HG03060 (cell line): ENCODE results near the gene MEGF6.

Experiments used
- ATAC-seq: cut with Tn5 transposase; IDR thresholded peaks from one replicate; pipeline ENCODE4 v1.9.1; 2021; ENCODE audit warnings: low read depth, moderate number of reproducible peaks; ENCODE audit not compliant: unreplicated experiment

MEGF6 gene

GRCh38 chr1:3514404-3514803 is 96.9 kb downstream of the MEGF6 start:
- ATAC-seq = no peak

- no peak for ATAC-seq
Observed at GRCh38 chr1:3511856-3512255, 99.5 kb downstream of the MEGF6 start.

GRCh38 chr1:3511306-3511705 is 100.0 kb downstream of the MEGF6 start:
- ATAC-seq = no peak

GRCh38 chr1:3510956-3511250 is 100.4 kb downstream of the MEGF6 start:
- no peak for ATAC-seq

- ATAC-seq = no peak
Observed at GRCh38 chr1:3510136-3510955, 101.0 kb downstream of the MEGF6 start.

- ATAC-seq = no peak
Observed at GRCh38 chr1:3509721-3510120, 101.6 kb downstream of the MEGF6 start.

- no peak for ATAC-seq
Observed at GRCh38 chr1:3508757-3509415, 102.4 kb downstream of the MEGF6 start.

- no peak for ATAC-seq
Observed at GRCh38 chr1:3507636-3508275, 103.6 kb downstream of the MEGF6 start.

GRCh38 chr1:3506943-3507342 is 104.4 kb downstream of the MEGF6 start:
- no peak for ATAC-seq

GRCh38 chr1:3506041-3506440 is 105.3 kb downstream of the MEGF6 start:
- no peak for ATAC-seq

- ATAC-seq = no peak
Observed at GRCh38 chr1:3505161-3505560, 106.1 kb downstream of the MEGF6 start.

- ATAC-seq = no peak
Observed at GRCh38 chr1:3504822-3505153, 106.5 kb downstream of the MEGF6 start.

GRCh38 chr1:3504151-3504821 is 107.0 kb downstream of the MEGF6 start:
- ATAC-seq = no peak

- ATAC-seq = no peak
Observed at GRCh38 chr1:3503525-3503886, 107.8 kb downstream of the MEGF6 start.

- ATAC-seq = no peak
Observed at GRCh38 chr1:3502641-3503524, 108.4 kb downstream of the MEGF6 start.

GRCh38 chr1:3501856-3502640 is 109.3 kb downstream of the MEGF6 start:
- ATAC-seq = no peak

GRCh38 chr1:3501437-3501836 is 109.9 kb downstream of the MEGF6 start:
- ATAC-seq = no peak

GRCh38 chr1:3500265-3500835 is 111.0 kb downstream of the MEGF6 start:
- no peak for ATAC-seq

GRCh38 chr1:3499611-3500010 is 111.7 kb downstream of the MEGF6 start:
- ATAC-seq = no peak
